Dermis blood vessel endothelial cell (primary cell): Measurements from ENCODE around the gene OR51B5. TPM values are rescaled to one million over a fixed set of nuclear protein-coding genes. Genes with fewer than 3 reads are reported as not detected.
"Not testable (repeated sequence)": the region's sequence is repeated elsewhere in the genome, so short reads cannot be mapped to it uniquely, and the experiment has no call there.

Source experiments
- DNase-seq: peaks from one replicate; pipeline ENCODE4 v3.0.0; 2010
- total RNA-seq: library from RNA; depleted of rRNA; stranded (reverse); fragments of >200 nt; gene quantifications from 2 replicates; pipeline ENCODE4 v1.2.3, GENCODE V29; 2014

OR51B5 gene, protein sequence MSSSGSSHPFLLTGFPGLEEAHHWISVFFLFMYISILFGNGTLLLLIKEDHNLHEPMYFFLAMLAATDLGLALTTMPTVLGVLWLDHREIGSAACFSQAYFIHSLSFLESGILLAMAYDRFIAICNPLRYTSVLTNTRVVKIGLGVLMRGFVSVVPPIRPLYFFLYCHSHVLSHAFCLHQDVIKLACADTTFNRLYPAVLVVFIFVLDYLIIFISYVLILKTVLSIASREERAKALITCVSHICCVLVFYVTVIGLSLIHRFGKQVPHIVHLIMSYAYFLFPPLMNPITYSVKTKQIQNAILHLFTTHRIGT
- total RNA-seq, result not detected in 2 replicates

DNA sequence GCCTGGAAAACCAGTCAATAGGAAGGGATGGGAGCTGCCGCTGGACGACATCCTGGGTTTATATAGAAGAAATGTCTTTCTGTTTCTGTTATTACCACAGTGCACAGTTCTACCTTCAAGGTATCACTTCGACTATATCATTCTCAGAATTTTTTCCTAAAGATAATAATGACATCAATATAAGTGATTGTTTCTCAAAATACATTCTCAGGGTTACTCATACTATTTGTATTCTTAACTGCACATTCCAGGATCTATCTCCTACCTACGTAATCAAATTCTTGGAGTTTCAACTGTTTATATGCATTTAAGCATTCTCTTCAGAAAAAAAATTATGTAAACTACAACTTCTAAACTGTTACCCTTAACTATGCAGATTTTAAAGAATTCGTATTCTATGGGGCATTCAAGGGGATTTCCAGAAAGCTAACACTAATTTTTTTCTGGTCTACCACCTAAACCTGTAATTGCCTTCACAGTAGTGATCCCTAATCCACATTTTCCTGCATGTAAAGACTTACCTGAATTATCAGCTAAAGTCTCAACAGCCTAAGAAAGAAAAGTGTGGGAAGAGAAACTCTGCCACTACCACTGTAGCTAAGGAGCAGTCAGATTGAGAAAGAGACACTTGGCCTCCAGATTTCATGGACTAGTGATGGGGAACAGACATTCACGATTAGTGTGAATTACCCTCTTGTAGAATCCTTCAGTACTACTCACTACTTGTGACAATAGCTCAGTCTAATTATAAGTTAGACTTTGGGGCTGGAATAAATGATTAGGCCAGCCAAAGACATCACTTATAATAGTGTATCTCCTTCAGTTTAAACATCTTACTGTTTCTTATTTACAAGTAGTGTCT lies at the start of gene OR51B5:
Gene OR51B5 (minus strand): TSS at position 51 of the 862 bp plus-strand sequence. CDS start 0 bp downstream, at position 51.
- DNase-seq, result no peak

DNA sequence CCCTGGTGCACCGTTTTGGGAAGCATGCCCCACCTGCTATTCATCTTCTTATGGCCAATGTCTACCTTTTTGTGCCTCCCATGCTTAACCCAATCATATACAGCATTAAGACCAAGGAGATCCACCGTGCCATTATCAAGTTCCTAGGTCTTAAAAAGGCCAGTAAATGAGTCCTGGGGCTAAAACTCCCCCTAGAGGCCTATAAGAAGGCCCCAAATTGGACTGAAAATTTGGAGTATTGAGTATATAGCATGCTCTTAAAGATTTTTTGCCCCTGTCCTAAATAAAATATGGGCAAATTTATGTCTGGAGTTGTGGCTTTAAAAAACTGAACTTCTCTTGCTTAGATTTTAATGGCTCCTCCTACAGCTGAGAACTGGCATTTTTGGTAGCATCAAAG lies 46.9 kb upstream of the OR51B5 start:
- DNase-seq, result no peak

DNA sequence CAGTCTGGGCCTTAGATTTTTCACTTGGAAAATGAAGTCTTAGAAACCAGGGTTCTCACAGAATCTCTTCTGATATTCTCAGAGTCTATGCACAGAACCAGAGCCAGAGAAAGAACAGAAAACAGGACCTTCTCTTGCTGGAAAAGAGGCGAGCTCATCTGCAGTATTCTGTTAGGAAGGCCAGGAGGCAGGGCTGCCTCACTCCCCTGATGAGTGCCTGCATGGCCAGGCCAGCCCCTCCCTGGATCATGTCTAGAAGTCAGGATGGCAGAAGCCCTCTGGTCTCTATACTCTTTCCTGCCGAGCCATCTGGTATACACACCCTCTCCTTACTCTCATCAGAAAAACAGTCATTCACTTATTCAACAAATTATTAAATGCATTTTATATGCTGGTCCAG lies 41.0 kb upstream of the OR51B5 start:
- no peak for DNase-seq

DNA sequence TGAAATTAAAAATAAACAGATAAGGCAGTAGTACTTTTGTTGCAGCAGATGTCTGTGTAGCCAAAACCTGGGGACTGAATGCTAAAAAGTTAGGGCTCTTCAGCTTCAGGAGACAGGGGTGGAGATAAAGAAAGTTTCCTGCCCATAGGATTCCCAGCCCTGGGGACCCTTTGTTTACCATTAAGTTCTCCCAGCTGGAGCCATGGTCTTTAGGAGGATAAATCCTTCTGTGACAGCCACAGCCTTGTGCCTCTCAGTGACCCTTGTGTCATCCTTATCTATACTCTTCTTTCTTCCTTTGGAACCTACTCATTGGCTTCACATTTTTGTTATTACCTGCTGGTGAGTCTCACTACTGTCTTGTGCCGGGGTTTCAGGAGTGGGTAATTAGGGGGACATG lies 40.3 kb upstream of the OR51B5 start, which contains the start of gene OR51M1:
Gene OR51M1 (plus strand): TSS at position 237 of the 400 bp plus-strand sequence. CDS start 5,587 bp downstream, outside the sequence.
- DNase-seq, result no peak

DNA sequence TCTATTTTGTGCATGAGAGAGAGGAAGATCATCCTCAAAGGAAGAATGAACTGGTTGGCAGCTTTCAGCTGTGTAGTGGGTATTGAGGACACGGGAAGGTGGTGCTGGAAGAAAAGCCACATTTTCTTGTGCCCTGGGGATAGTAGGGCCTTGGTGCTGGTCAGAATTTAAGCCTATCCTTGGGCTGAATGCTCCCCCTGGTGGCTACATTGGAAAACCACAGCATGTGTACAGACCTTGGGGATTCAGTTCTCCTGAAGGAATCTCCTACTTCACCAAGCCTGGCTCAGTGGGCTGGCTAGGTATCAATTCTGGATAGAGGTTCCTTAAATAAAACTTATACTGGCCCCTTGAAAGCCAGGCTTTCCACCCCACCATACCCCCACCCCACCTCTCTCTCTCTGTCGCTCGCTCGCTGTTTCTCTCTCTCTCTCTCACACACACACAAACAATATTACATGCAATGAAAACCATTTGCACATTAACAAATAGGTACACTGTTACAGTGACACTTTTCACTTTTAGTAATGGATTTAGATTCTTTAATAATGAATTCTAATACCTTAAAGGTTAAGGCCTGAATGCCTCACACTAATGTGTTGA lies 37.5 kb upstream of the OR51B5 start:
- peak; percentile 70 for DNase-seq

DNA sequence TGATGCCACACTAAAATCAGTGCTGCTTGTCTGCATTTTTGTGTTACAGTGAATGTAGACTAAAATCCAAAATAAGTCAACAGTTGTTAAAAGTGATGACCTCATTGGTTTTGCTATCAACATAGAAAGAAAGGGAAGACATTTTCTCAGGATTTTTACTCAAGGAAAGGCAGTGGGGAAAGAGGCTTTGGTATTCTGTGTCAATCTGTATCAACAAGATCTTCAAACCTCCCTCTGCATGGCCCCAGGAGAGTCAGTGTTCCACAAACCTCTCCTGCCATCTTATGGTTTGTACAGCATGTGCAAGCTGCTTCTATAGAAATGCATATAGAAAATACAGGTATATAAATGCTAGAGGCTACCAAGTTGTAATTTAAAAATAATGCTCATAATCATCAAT lies 26.5 kb upstream of the OR51B5 start:
- no peak for DNase-seq

DNA sequence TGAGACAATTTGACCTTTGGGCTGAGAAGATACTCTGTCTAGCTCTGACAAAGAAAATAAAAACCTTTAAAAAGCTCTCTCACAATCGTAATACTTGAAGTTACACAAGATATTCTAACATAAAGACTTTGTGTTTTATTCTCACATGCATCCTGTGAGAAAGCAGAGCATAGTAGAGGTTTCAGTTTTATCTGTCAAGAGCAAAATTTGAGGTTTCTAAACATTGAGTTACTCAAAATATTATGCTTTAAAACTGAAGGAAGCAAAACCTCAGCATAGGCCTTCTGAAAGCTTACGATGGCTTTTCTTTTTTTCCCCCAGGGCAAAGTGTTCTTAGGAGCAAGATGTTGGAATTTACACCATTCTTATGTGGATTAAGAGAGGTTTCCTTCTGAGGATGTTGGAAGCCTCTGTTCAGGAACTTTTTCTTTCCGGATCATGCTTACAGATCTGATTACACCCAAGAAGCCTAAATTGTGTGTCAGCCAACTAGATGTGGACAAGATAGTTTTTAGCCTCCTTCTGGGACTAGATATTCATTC lies 25.2 kb upstream of the OR51B5 start:
- DNase-seq, result no peak

DNA sequence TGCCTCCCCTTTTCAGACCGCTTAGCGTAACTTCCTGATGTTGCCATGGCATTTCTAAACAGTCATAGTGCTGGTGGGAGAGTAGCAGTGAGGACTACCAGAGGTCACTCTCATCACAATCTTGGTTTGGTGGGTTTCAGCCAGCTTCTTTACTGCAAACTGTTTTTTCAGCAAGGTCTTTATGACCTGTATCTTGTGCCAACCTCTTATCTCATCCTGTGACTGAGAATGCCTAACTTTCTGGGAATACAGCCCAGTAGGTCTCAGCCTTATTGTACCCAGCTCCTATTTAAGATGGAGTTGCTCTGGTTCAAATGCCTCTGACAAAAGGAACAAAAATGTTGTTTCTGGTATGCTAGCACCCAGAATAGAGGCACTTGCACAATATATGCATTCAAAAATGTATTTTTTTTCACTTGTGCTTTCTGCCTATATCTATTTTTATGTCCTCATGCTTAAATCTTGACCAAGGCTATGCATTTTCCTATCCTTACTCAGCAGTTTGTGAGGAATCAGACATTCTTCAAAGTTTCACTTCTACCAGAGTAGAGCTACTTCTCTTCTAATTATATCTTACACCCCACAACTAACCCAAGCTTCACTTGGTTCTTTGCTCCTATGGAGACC lies 24.2 kb upstream of the OR51B5 start:
- no peak for DNase-seq

DNA sequence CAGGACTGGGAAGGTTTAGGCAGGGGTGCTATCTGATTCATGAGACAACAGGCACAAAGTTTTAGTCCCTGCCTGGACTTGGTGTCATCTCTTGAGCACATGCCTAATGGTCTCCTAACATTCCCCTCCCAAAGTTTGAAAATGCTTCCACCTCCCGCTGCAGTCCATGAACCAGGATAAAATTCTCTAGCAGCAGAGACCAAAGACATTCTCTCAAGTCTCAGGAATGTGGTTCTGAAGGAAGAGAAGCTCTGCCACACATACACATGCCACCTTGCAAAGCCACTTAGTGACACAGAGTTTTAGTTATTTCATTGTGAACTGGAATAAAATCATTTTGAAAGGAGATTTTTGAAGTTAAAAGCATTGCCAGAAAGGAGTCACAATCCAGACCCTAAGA lies 23.5 kb upstream of the OR51B5 start:
- no peak for DNase-seq

DNA sequence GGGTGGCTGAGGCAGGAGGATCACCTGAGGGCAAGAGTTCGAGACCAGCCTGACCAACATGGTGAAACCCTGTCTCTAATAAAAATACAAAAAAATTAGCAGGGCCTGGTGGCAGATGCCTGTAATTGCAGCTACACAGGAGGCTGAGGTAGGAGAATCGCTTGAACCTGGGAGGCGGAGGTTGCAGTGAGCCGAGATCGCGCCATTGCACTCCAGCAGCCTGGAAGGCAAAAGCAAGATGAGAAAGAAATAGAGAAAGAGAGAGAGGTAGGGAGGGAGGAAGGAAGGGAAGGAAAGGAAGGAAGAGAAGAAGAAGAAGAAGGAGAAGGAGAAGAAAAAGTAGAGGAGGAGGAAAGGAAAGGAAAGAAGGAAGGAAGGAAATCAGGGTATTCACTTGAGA lies 23.0 kb upstream of the OR51B5 start:
- not testable (repeated sequence) for DNase-seq

DNA sequence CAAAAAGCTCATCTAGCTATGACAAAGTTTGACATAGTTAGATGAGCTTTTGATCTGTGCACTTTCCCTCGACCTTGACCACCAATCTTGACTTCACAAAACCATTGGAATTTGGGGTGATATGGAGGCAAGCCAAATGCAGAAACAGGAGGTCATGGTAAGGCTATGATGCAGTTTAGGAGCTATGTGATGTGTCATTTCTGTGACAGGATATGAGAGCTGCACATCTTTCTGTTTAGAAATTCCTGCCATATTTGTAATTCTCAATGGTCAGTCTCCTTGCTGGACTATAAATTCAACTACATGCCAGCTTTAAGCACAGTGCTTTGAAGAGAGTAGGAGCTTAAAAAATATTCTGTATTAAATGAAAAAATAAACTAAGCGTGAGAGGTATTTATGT lies 20.9 kb upstream of the OR51B5 start:
- no peak for DNase-seq

DNA sequence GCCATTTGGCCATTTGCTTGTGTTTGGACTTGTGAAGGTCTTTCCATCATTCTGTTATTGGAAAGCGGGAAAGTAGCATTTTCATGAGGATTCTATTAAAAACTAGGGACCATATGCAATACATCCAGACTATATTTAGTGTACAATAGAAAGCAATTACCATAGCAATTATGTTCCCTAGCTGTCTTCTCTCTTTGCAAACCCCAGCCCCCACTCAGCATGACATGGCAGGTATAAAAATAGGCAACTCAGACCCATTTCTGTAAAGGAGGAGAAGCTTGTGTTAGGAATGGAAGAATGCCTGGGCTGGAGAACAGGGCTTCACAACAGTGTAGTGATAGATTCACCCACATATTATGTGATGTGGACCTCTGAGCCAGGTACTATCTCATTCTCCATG lies 20.4 kb upstream of the OR51B5 start:
- DNase-seq, result no peak

DNA sequence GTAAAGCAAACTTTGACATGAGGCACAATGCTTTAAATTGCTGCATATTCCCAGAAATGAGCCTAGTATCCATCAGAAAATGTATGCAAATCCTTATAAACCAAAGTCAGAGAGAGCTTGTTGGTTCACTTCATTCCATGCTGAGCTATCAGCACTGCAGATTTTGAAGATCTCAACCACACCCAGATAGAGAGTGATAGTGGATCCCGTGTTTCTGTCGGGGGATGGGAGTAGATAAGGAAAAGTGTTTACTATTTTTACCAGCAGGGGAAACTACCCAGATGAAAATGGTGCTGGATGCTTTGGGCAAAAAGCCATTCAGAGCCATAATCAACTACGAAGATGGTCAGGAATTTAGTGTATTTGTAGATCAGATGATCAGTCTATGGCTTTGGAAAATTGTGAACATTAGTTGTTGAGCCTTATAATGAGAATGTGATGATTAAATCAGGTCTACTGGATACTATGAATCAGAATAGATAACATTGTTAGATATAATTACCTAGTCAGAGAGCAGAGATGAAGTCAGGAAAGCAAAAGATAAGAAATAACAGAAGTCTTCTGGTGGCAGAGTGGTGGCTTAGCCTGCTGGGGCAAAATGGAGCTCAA lies 18.8 kb upstream of the OR51B5 start:
- no peak for DNase-seq

DNA sequence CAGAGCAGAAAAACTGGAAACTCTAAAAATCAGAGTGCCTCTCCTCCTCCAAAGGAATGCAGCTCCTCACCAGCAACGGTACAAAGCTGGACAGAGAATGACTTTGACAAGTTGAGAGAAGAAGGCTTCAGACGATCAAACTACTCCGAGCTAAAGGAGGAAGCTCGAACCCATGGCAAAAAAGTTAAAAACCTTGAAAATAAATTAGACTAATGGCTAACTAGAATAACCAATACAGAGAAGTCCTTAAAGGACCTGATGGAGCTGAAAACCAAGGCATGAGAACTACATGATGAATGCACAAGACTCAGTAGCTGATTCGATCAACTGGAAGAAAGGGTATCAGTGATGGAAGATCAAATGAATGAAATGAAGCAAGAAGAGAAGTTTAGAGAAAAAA lies 12.7 kb upstream of the OR51B5 start:
- not testable (repeated sequence) for DNase-seq

DNA sequence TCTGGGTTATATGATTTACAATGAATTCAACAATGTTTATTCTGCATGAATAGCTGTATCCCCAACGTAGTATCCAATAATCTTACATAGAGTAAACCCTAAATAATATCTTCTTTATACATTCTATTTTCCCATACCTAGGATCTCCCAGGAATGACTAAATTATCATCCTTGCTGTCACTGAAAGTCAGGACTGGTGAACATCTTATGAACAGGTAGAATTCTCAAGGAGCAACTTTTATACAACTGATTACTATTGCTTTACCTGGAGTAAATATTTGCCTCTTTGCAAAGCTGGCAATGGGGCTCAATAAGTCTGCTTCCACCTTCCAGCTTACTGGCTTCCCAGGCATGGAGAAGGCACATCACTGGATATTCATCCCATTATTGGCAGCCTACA lies 7.9 kb upstream of the OR51B5 start, which contains the start of gene OR51B6:
Gene OR51B6 (plus strand): TSS at position 301 of the 400 bp plus-strand sequence. CDS start 0 bp downstream, at position 301.
- DNase-seq, result no peak

DNA sequence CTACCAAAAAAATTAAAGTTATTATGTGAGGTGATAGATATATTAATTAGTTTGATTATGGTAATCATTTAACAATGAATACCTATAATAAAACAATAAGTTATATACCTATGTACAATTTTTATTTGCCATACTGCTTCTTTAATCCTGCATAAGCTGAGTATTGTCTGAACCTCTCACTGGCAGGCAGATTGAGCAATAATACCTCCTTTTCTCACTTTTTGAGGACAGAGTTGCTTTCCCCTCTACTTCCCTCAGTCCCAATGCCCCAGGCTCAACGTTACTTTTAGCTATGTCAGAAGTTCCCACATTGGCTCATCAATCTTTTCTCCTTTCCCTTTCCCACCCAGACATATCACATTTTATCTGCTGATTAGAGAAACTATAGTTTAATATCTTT lies 6.2 kb upstream of the OR51B5 start:
- DNase-seq, result no peak

DNA sequence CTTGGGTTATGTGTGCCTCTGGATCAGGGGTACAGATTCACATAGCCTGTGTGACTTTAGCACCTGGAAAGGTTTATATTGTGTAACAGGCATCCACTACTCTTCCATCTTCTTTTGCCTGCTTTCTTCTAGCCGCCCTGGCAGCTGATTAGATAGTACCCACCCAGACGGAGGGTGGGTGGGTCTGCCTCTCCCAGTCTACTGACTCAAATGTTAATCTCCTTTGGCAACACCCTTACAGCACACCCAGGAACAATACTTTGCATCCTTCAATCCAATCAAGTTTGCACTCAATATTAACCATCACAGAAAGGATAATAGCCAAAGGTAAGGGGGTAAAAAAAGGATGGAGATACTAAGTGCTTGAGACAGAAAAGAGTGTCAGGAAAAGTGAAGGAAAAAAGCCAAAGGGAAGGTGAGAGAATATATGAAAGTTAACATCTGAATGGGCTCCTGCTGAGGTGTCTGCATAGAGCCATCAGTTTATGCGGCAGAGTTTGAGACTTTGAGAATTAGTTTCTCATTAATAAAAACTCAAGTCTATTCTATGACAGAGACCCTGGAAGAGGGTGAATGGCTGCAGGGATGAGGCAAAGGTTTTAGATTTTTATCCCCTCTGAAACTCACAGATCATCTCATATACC lies 5.3 kb upstream of the OR51B5 start:
- no peak for DNase-seq

DNA sequence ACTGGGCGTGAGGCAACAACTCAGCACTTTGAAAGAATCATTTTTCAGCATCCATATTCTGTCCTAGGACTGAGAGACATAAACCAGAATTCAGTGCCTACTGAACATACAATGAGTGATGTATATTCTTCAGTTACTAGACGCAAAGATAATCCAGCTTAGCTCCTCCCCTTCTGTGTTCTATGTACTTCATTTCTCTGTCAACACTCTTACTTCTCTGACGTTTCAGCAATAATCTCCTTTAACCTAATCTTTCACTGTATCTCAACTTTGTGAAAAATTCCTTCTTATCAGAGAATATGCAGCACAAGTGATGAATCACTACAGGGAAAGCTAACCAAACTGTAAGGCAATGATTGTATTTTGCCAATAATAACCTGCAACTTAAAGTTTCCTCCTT lies 2.5 kb upstream of the OR51B5 start:
- DNase-seq, result no peak

DNA sequence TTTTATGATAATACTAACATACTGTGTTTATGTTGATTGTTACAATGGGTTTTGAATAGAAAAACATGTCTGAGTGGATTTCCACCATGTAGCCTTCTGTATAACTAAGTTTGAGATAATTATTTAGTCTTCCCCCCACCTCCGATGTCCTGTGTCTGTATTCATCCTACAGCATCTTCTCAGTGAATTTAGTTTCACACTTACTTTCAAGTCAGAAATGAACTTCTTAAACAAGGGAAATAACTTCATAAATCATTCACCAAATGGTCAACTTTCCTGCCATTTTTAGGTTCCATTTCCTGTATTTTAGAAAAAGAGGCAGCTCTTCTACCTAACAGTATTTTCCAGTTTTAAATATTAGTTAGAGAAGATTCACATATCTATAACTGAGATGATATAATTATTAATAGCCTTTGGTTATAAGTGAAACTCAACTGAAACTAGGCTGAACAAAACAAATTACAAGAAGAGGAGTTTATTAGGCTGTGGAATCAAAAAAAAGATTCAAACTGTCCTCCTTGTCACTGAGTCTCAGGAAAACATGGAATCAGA lies 3.5 kb downstream of the OR51B5 start:
- DNase-seq, result no peak

DNA sequence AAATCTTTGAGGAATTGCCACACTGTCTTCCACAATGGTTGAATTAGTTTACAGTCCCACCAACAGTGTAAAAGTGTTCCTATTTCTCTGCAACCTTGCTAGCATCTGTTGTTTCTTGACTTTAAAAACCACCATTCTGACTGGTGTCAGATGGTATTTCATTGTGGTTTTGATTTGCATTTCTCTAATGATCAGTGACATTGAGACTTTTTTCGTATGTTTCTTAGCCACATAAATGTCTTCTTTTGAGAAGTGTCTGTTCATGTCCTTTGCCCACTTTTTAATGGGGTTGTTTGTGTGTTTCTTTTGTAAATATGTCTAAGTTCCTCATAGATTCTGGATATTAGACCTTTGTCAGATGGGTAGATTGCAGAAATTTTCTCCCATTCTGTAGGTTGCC lies 6.1 kb downstream of the OR51B5 start:
- not testable (repeated sequence) for DNase-seq

DNA sequence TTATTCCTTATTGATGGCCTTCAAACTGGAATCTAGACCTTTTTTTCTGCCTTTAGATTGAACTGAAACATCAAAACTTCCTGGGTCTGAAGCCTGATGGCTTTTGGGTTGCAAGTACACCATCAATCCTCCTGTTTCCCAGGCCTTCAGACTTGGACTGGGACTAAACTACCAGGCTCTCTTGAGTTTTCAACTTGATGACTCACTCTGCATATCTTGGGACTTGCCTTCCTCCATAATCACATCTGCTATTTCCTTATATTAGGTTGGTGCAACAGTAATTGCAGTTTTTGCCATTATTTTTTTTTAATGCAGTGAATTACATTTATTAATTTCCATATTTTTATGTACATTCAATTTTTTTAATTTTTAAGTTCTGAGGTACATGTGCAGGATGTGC lies 7.0 kb downstream of the OR51B5 start:
- no peak for DNase-seq
